ENCODE data around the gene IGSF23.
"Not testable (repeated sequence)": the region's sequence is repeated elsewhere in the genome, so short reads cannot be mapped to it uniquely, and the experiment has no call there.

GRCh38 chr19:44625637-44626036, 12.3 kb downstream of the IGSF23 start:
- TF ChIP-seq POLR2AphosphoS5 (IDR thresholded peaks at IDR 0.05; ENCODE audit: low read depth, low read length); TAF1 (IDR thresholded peaks at IDR 0.05; ENCODE audit: borderline replicate concordance, low read depth, low read length): not testable (repeated sequence)
